NCI-H2029 treated with DMSO at 0.1 percent for 48 hours (cell line): ENCODE results near the gene VWA3B.
"Not testable (repeated sequence)": the region's sequence is repeated elsewhere in the genome, so short reads cannot be mapped to it uniquely, and the experiment has no call there.

Experiments
- DNase-seq: peaks from one replicate; lab custom pipeline; 2025; lab: John Stamatoyannopoulos, UW

Gene VWA3B

GRCh38 chr2:98137196-98137595 is 50.2 kb downstream of the VWA3B start:
- no peak for DNase-seq

DNA sequence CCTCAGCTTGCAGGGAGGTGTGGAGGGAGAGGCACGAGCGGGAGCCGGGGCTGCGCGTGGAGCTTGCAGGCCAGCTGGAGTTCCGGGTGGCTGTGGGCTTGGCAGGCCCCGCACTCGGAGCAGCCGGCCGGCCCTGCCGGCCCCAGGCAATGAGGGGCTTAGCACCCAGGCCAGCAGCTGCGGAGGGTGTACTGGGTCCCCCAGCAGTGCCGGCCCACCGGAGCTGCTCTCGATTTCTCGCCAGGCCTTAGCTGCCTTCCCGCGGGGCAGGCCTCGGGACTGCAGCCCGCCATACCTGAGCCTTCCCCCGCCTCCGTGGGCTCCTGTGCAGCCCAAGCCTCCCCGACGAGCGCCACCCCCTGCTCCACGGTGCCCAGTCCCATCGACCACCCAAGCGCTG is 52.0 kb downstream of the VWA3B start:
- not testable (repeated sequence) for DNase-seq

DNA sequence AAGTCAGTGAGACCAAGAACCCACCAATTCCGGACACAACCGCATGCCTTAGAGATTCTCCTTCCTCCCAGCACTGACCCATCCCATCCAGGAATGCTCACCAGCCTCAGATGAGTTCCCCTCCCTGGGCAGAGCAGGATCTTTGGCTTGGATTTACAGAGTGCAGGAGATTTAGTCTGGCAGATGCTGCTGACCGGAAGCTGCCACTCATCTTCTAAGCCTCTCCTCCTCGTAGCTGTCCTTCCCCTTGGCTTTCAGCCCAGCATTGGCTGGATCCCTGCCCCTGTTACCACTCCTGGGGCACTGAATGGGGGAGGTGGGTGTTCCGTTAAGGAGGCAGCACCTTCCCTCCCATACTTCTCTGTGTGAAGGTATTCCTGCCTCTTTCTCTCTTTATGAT is 53.2 kb downstream of the VWA3B start:
- DNase-seq: peak; percentile 81

GRCh38 chr2:98142106-98142791 is 55.3 kb downstream of the VWA3B start:
- DNase-seq: no peak

DNA sequence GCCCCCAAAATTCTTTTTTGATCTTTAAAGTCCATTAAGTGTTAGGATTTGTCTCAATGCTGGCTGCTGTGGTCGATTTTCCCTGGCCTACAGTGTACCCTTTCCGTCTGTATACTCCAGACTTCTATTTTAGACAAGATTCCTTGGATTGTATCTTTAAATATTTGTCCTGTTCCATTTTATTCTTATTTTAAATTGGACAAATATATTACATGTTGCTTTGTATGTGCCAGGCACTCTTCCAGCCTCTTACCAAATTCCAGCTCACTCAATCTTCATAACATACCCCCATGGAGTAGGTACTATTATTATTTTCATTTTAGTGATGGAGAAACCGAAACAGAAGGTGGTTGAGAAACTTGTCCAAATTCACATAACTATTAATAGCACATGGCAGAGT is 58.1 kb downstream of the VWA3B start:
- no peak for DNase-seq

- DNase-seq: not testable (repeated sequence)
Observed at GRCh38 chr2:98147900-98148299, 60.9 kb downstream of the VWA3B start.

GRCh38 chr2:98148595-98149332 is 61.8 kb downstream of the VWA3B start:
- DNase-seq: no peak

DNA sequence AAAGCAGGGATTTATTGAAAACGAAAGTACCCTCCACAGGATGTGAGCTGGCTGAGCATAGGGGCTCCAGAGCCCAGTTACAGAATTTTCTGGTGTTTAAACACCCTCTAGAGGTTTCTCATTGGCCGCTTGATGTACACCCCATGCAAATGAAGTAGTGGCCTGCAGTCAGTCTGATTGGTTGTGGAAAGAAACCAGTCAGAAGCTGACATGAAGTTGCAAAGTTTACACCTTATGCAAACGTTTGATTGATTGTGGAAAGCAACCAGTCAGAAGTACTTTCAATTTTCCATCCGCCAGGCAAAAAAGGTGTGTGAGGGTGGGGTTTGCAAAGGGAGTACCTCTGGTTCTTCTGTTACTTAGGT is 62.3 kb downstream of the VWA3B start:
- no peak for DNase-seq

DNA sequence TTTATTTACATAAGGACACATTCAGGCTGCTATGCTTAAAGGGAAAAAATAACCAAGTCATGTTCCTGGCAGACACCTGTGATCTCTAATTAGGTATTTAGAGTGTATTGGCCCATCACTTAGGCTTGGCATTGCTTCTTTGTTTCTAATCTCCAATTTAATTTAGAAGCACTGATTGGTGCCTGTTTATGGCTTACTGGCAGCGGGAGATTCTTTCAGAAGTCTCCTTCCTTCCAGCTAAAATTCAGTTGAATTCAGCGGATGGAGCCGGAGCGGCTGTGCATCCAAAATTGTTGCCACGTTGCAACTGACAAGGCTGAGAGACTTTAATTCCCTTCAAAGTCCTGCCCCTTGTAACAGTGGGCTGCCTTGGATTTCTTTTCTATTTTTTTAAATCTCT is 66.5 kb downstream of the VWA3B start:
- no peak for DNase-seq

GRCh38 chr2:98155291-98155690 is 68.3 kb downstream of the VWA3B start:
- DNase-seq: no peak

GRCh38 chr2:98155716-98156115 is 68.7 kb downstream of the VWA3B start:
- DNase-seq: no peak

- DNase-seq: no peak
Observed at GRCh38 chr2:98156304-98156703, 69.3 kb downstream of the VWA3B start.

GRCh38 chr2:98157557-98157956 is 70.6 kb downstream of the VWA3B start:
- no peak for DNase-seq

- no peak for DNase-seq
Observed at GRCh38 chr2:98158305-98158704, 71.3 kb downstream of the VWA3B start.

GRCh38 chr2:98160554-98160953 is 73.6 kb downstream of the VWA3B start:
- DNase-seq: no peak

GRCh38 chr2:98161186-98161585 is 74.2 kb downstream of the VWA3B start:
- DNase-seq: no peak

GRCh38 chr2:98164256-98164655 is 77.3 kb downstream of the VWA3B start:
- no peak for DNase-seq

DNA sequence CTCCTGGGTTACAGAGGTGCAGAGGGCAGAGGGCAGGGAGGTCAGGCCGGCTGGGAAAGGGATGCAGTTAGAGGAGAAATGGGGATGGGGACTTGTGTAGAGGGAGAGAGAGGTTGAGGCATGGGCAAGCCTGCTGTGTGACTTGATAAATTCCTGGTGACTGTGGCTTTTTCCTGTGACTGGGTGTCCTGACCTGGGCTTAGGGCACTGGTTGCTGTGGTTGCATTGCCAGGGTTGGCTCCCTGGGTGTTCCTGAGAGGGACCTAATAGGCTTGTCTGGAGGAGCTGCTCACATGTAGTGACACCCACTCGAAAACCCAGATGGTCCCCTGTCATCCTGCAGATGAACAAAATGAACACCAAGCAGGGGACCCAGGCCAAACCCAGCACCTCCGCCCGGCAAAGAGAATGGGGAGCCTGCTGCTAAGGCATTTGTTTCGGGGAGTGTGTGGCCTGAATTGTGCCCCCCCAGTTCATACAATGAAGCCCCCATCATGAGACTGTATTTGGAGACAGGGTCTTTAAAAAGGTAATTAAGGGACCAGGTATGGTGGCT is 78.6 kb downstream of the VWA3B start:
- DNase-seq: no peak

- no peak for DNase-seq
Observed at GRCh38 chr2:98167916-98168315, 80.9 kb downstream of the VWA3B start.

GRCh38 chr2:98170076-98170475 is 83.1 kb downstream of the VWA3B start:
- no peak for DNase-seq

DNA sequence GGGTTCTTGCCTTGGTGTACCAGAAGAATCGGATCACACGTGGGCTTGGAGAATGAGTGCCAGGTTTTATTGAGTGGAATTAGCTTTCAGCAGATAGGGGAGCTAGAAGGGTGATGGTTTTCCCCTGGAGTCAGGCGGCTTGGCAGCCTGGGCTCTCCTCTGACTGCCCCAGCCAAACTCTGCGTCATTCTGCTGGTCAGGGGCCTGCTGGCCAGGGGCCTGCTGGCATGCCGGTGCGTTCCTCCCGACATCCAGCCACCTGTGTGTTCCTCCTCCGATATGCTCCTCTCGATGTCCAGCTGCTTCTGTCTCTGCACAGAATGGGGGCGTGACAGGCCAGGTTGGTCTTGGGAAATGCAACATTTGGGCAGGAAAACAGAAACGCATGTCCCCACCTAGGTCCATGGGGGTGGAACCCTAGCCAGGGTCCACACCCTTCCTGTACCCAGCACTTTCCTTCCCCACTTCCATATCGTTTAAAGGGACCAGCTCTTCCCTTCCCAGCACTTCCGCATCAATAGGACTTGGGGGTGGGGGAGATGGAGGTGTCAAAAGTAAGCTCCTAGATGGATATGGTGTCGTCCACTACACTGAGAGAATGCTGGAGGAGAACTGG is 85.3 kb downstream of the VWA3B start:
- no peak for DNase-seq

- no peak for DNase-seq
Observed at GRCh38 chr2:98172951-98173350, 86.0 kb downstream of the VWA3B start.

DNA sequence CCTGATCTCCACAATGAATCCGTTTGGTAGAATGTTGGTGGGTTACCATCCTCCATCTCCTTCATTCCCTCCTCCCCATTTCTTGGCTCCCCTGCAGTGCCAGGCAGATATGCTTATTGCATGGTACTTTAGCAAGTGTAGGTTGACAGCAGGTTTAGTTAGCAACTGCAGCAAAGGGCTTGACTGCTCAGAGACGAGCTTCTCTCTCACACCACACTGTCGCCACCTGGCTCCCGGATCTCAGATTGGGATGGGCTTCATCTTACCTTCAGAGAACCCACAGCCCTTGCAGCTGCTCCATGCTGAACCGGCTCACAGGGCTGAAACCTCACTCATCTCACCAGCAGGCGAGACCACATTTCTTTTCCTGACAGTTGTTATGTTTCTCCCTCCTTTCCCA is 88.8 kb downstream of the VWA3B start:
- no peak for DNase-seq
